SH-SY5Y (cell line): ENCODE measurements around the gene KLHL8.

Experiments used
- GATA2 ChIP-seq: IDR thresholded peaks from 2 replicates; pipeline ENCODE4 v1.6.1; 2011; ENCODE audit warnings: mild to moderate bottlenecking, low read depth, low read length
- GATA3 ChIP-seq: IDR thresholded peaks from 2 replicates; pipeline ENCODE4 v1.6.1; 2011; ENCODE audit warnings: low read depth, mild to moderate bottlenecking, low read length, moderate library complexity

DNA sequence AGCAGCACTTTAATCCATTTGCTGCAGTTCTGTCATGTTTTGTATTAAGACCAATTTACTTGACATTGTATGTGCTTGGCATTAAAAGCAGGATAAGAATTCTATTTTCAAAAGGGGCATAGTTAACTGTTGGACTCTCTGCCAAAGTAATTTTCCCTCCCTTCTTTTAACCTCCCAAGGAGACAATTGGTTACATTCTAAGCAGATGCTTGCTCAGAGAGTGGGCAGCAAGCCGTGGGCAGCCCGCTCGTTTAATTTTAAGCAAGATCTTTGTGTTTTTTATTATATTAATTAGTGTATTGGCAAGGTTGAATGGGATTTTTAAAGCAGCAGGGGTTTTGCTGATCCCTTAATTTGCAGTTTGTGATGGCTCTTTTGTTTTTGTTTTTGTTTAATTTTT lies 37.1 kb upstream of the KLHL8 start:
- TF ChIP-seq GATA3: no peak
- no peak for TF ChIP-seq GATA2
